Spleen (tissue), 11 donors: ENCODE data around the gene SPATA19. TPM values are rescaled to one million over a fixed set of nuclear protein-coding genes. Genes with fewer than 3 reads are reported as not detected.

Experiments used
- DNase-seq: peaks from one replicate; pipeline ENCODE4 v3.0.0-alpha.2; 2020
- H3K27ac ChIP-seq, 8 donors: fragments of 200-600 bp; sonication (generic) in 7 of 8; 1 replicate in 4 of 8; 2 replicates in 4 of 8; pipeline versions ENCODE4 v1.5.0 to v1.8.0; 2016 to 2021; ENCODE audit warnings: inconsistent platforms in 4 of 8, mild to moderate bottlenecking in 4 of 8, moderate library complexity in 1 of 8
- H3K27me3 ChIP-seq, 7 donors: fragments of 200-600 bp; sonication (generic) in 6 of 7; replicated peaks in 1 of 7; 1 replicate in 4 of 7; 2 replicates in 3 of 7; pipeline versions ENCODE4 v1.5.0 to v1.8.0; 2016 to 2021; ENCODE audit warnings: inconsistent platforms in 3 of 7, mild to moderate bottlenecking in 1 of 7
- H3K36me3 ChIP-seq, 6 donors: fragments of 200-600 bp; sonication (generic) in 5 of 6; 1 replicate in 4 of 6; 2 replicates in 2 of 6; pipeline versions ENCODE4 v1.5.0 to v1.8.0; 2016 to 2021; ENCODE audit warnings: inconsistent platforms in 2 of 6
- H3K4me1 ChIP-seq, 6 donors: fragments of 200-600 bp; sonication (generic) in 5 of 6; 1 replicate in 3 of 6; 2 replicates in 3 of 6; pipeline versions ENCODE4 v1.5.0 to v1.8.0; 2016 to 2021; ENCODE audit warnings: inconsistent platforms in 3 of 6
- H3K4me3 ChIP-seq, 8 donors: fragments of 200-600 bp; sonication (generic) in 7 of 8; 1 replicate in 4 of 8; 2 replicates in 4 of 8; pipeline versions ENCODE4 v1.5.0 to v1.8.0; 2016 to 2021; ENCODE audit warnings: inconsistent platforms in 4 of 8, mild to moderate bottlenecking in 4 of 8, moderate library complexity in 2 of 8
- H3K9me3 ChIP-seq, 8 donors: fragments of 200-600 bp; sonication (generic) in 7 of 8; 1 replicate in 4 of 8; 2 replicates in 4 of 8; pipeline versions ENCODE4 v1.5.0 to v1.8.0; 2016 to 2021; ENCODE audit warnings: inconsistent platforms in 4 of 8
- CTCF ChIP-seq, 11 experiments: fragments of 200-600 bp in 7 of 11; fragments of 450-650 bp in 4 of 11; sonication (generic) in 4 of 11; IDR thresholded peaks in 8 of 11; conservative IDR thresholded peaks in 3 of 11; 1 replicate in 7 of 11; 2 replicates in 4 of 11; pipeline versions ENCODE4 v1.4.0 to v1.8.0; 2016 to 2021; ENCODE audit warnings: antibody characterized with exemption in 11 of 11, inconsistent platforms in 4 of 11, mild to moderate bottlenecking in 1 of 11
- POLR2A ChIP-seq, 3 donors: fragments of 450-650 bp; IDR thresholded peaks; one replicate each; pipeline ENCODE4 v1.5.1; 2017; ENCODE audit warnings: antibody characterized with exemption in 3 of 3, mild to moderate bottlenecking in 1 of 3
- POLR2AphosphoS5 ChIP-seq, 3 donors: sonication (generic); formaldehyde crosslinking; IDR thresholded peaks; one replicate each; pipeline ENCODE4 v1.5.1; 2017; ENCODE audit warnings: antibody characterized with exemption in 3 of 3
- WGBS, 5 donors: extraction: QIAGEN DNeasy Blood & Tissue Kit in 3 of 5; methylation state at CpG; one replicate each; pipeline versions ENCODE4 v1.1.5 to v1.1.7; 2013 to 2018; 5-methylcytosine and 5-hydroxymethylcytosine counted together
- intact Hi-C: fragments of 100-400 bp; cut with DNase I; formaldehyde crosslinking; loops from one replicate; pipeline ENCODE4 v1.15.0; 2023; ENCODE audit warnings: low total_unique reads
- polyA plus RNA-seq, 3 donors: library from polyadenylated mRNA; stranded (reverse); fragments of 200-250 nt; gene quantifications; one replicate each; pipeline ENCODE4 v1.2.1, GENCODE V29; 2013
- total RNA-seq, 7 donors: library from RNA; depleted of rRNA in 3 of 7; stranded (reverse); fragments of >200 nt in 3 of 7; fragmentation: NEBNext Ultra II Directional in 4 of 7; extraction: Animal tissue kit (Norgen Biotek cat#: 25700) in 4 of 7; gene quantifications; one replicate each; pipeline versions ENCODE4 v1.1.0 to v1.2.1, GENCODE V29; 2016 to 2021
- donor health status: healthy with polysubstance abuse.
- donor health status: DM: no; HTN: no; CAD: no; lungs with moderate emphysema.
- donor health status: DM: no; HTN: no; CAD: no.
- donor health status: Bipolar disorder and iron deficiency.
- donor health status: healthy.
- donor health status: DM: no; HTN: no; CAD: no.
- donor health status: DM: yes; HTN: yes; CAD: no.

Gene SPATA19
- total and polyA plus RNA-seq, 10 donors, result 0.15 TPM; not detected in 9

GRCh38 chr11:133801356-133801755 is 44.0 kb downstream of the SPATA19 start:
- intact Hi-C loops, result no loop called here
- no peak for TF ChIP-seq CTCF (IDR thresholded peaks at IDR 0.05 in 8 of 11, conservative IDR thresholded peaks at IDR 0.05 in 3 of 11)
- no peak for TF ChIP-seq POLR2A (IDR thresholded peaks at IDR 0.05)
- TF ChIP-seq POLR2AphosphoS5 (IDR thresholded peaks at IDR 0.05), result no peak
- no peak overlapping the region for H3K4me3 ChIP-seq
- no peaks in the 10 kb centered on the region for H3K27me3 ChIP-seq
- peaks cover 0 to 5% (median 0%) of the 10 kb centered on the region in 8 donors for H3K9me3 ChIP-seq
- no peak overlapping the region for H3K27ac ChIP-seq
- WGBS, 5 donors, result 72 to 83% (median 78%) methylated on average over 4 of the region's 4 CpGs
- DNase-seq, result no peak
- no peaks in the 10 kb centered on the region for H3K36me3 ChIP-seq
- H3K4me1 ChIP-seq, result no peaks in the 10 kb centered on the region

GRCh38 chr11:133800666-133801065 is 44.6 kb downstream of the SPATA19 start:
- Histone ChIP-seq H3K27ac (no peak overlapping the region), H3K27me3 (no peaks in the 10 kb centered on the region), H3K4me3 (no peak overlapping the region), H3K36me3 (no peaks in the 10 kb centered on the region), H3K4me1 (no peaks in the 10 kb centered on the region), H3K9me3 (peaks cover 0 to 12% (median 3%) of the 10 kb centered on the region in 8 donors)
- DNase-seq, result no peak
- intact Hi-C loops, result no loop called here
- TF ChIP-seq CTCF (IDR thresholded peaks at IDR 0.05 in 8 of 11, conservative IDR thresholded peaks at IDR 0.05 in 3 of 11) (no peak), POLR2A (IDR thresholded peaks at IDR 0.05) (no peak), POLR2AphosphoS5 (IDR thresholded peaks at IDR 0.05) (no peak)
- 89 to 95% (median 92%) methylated on average over 8 of the region's 8 CpGs for WGBS, 5 donors

GRCh38 chr11:133797554-133797953 is 47.8 kb downstream of the SPATA19 start:
- TF ChIP-seq CTCF (IDR thresholded peaks at IDR 0.05 in 8 of 11, conservative IDR thresholded peaks at IDR 0.05 in 3 of 11), result no peak
- TF ChIP-seq POLR2AphosphoS5 (IDR thresholded peaks at IDR 0.05), result no peak
- TF ChIP-seq POLR2A (IDR thresholded peaks at IDR 0.05), result no peak
- no peak for DNase-seq
- peaks cover 0 to 38% (median 18%) of the 10 kb centered on the region in 8 donors for H3K9me3 ChIP-seq
- no peaks in the 10 kb centered on the region for H3K36me3 ChIP-seq
- no peaks in the 10 kb centered on the region for H3K27me3 ChIP-seq
- H3K4me3 ChIP-seq, result no peak overlapping the region
- 56 to 73% (median 68%) methylated on average over 6 of the region's 6 CpGs for WGBS, 5 donors
- intact Hi-C loops, result no loop called here
- H3K4me1 ChIP-seq, result no peaks in the 10 kb centered on the region
- no peak overlapping the region for H3K27ac ChIP-seq

GRCh38 chr11:133796043-133796795 is 49.1 kb downstream of the SPATA19 start:
- 84 to 97% (median 93%) methylated on average over 10 of the region's 10 CpGs for WGBS, 5 donors
- intact Hi-C loops, result no loop called here
- H3K27ac ChIP-seq, result no peak overlapping the region

More at GRCh38 chr11:133796043-133796795, 49.1 kb downstream of the SPATA19 start:
- TF ChIP-seq CTCF (IDR thresholded peaks at IDR 0.05 in 8 of 11, conservative IDR thresholded peaks at IDR 0.05 in 3 of 11) (no peak), POLR2A (IDR thresholded peaks at IDR 0.05) (no peak), POLR2AphosphoS5 (IDR thresholded peaks at IDR 0.05) (no peak)
- H3K36me3 ChIP-seq, result no peaks in the 10 kb centered on the region
- no peak overlapping the region for H3K4me3 ChIP-seq
- peaks cover 0 to 3% (median 0%) of the 10 kb centered on the region in 7 donors for H3K27me3 ChIP-seq
- no peaks in the 10 kb centered on the region for H3K4me1 ChIP-seq
- peaks cover 0 to 38% (median 18%) of the 10 kb centered on the region in 8 donors for H3K9me3 ChIP-seq
- no peak for DNase-seq
